SK-N-SH (cell line): ENCODE measurements around the gene ZMYND8. TPM values are rescaled to one million over a fixed set of nuclear protein-coding genes. Genes with fewer than 3 reads are reported as not detected.
"Not testable (repeated sequence)": the region's sequence is repeated elsewhere in the genome, so short reads cannot be mapped to it uniquely, and the experiment has no call there.

Source experiments
- CTCF ChIA-PET: fragments of 300-600, 350-600 bp; formaldehyde crosslinking; extraction: SDS; loops from one replicate; lab custom pipeline; 2021; lab: Yijun Ruan, JAX
- POLR2A ChIA-PET: fragments of 350-600 bp; sonication (Branson Sonifier 250); formaldehyde crosslinking; extraction: SDS; loops from one replicate; lab custom pipeline; 2020; ENCODE audit warnings: antibody characterized with exemption, inconsistent platforms; lab: Yijun Ruan, JAX
- DNase-seq: peaks from one replicate; pipeline ENCODE4 v3.0.0; 2012
- H2AFZ ChIP-seq: fragments of 200-600 bp; sonication (generic); 2 replicates; pipeline ENCODE4 v1.8.1; 2016; ENCODE audit warnings: antibody characterized with exemption, mild to moderate bottlenecking, low read depth
- H3F3A ChIP-seq: fragments of 200-600 bp; sonication (generic); replicated peaks from 2 replicates; pipeline ENCODE3; 2016; ENCODE audit warnings: antibody characterized with exemption, mild to moderate bottlenecking; ENCODE audit not compliant: insufficient read depth
- H3K27ac ChIP-seq, 2 experiments: fragments of 200-500 bp in 1 of 2; fragments of 200-600 bp in 1 of 2; sonication (Bioruptor generic) in 1 of 2; sonication (generic), shearing (Covaris generic) in 1 of 2; 2 replicates each; pipeline versions ENCODE4 v1.5.1 to v1.6.1; 2014 to 2016; ENCODE audit warnings: low read depth in 2 of 2, inconsistent platforms in 1 of 2, low read length in 1 of 2, mild to moderate bottlenecking in 1 of 2, mixed read lengths in 1 of 2
- H3K27me3 ChIP-seq: fragments of 200-600 bp; sonication (generic), shearing (Covaris generic); 2 replicates; pipeline ENCODE4 v1.6.1; 2016; ENCODE audit warnings: mixed run types; ENCODE audit not compliant: insufficient read depth
- H3K36me3 ChIP-seq, 2 experiments: fragments of 200-500 bp in 1 of 2; fragments of 200-600 bp in 1 of 2; sonication (Bioruptor generic) in 1 of 2; sonication (generic) in 1 of 2; replicated peaks in 1 of 2; 2 replicates each; pipeline versions ENCODE3 to v1.5.1; 2014 to 2016; ENCODE audit warnings: low read length in 1 of 2, mild to moderate bottlenecking in 1 of 2; ENCODE audit not compliant: insufficient read depth in 2 of 2, control insufficient read depth in 1 of 2
- H3K4me1 ChIP-seq, 2 experiments: fragments of 200-500 bp in 1 of 2; fragments of 200-600 bp in 1 of 2; sonication (Bioruptor generic) in 1 of 2; sonication (generic), shearing (Covaris generic) in 1 of 2; 2 replicates each; pipeline versions ENCODE4 v1.5.1 to v1.6.1; 2014 to 2016; ENCODE audit warnings: low read depth in 1 of 2, low read length in 1 of 2, mixed run types in 1 of 2; ENCODE audit not compliant: insufficient read depth in 2 of 2, control insufficient read depth in 1 of 2
- H3K4me2 ChIP-seq: fragments of 200-600 bp; sonication (generic), shearing (Covaris generic); 2 replicates; pipeline ENCODE4 v1.6.1; 2017; ENCODE audit warnings: mixed run types
- H3K4me3 ChIP-seq, 2 experiments: fragments of 200-500 bp in 1 of 2; fragments of 200-600 bp in 1 of 2; sonication (Bioruptor generic) in 1 of 2; sonication (generic), shearing (Covaris generic) in 1 of 2; 2 replicates each; pipeline versions ENCODE4 v1.5.1 to v1.8.1; 2014 to 2016; ENCODE audit warnings: low read depth in 2 of 2, inconsistent platforms in 1 of 2, low read length in 1 of 2, mild to moderate bottlenecking in 1 of 2, mixed read lengths in 1 of 2, moderate library complexity in 1 of 2
- H3K79me2 ChIP-seq: fragments of 200-600 bp; sonication (generic); 2 replicates; pipeline ENCODE4 v1.8.1; 2017; ENCODE audit warnings: mild to moderate bottlenecking; ENCODE audit not compliant: insufficient read depth
- H3K9ac ChIP-seq: fragments of 200-600 bp; sonication (generic); 2 replicates; pipeline ENCODE4 v1.6.1; 2017; ENCODE audit warnings: mixed run types
- H3K9me2 ChIP-seq: fragments of 200-600 bp; sonication (generic); 2 replicates; pipeline ENCODE4 v1.6.1; 2017; ENCODE audit warnings: mixed run types
- H3K9me3 ChIP-seq: fragments of 200-600 bp; sonication (generic); 2 replicates; pipeline ENCODE4 v1.6.1; 2017; ENCODE audit warnings: mixed run types, mild to moderate bottlenecking, moderate library complexity
- H4K20me1 ChIP-seq: fragments of 200-600 bp; sonication (generic); 2 replicates; pipeline ENCODE4 v1.6.1; 2017; ENCODE audit warnings: mild to moderate bottlenecking, mixed run types; ENCODE audit not compliant: insufficient read depth
- CHD2 ChIP-seq: fragments of 150-350 bp; IDR thresholded peaks from 2 replicates; pipeline ENCODE4 v1.6.1; 2018; ENCODE audit warnings: low read length; ENCODE audit not compliant: partially characterized antibody
- ELF1 ChIP-seq: IDR thresholded peaks from 2 replicates; pipeline ENCODE4 v1.4.0; 2012
- EP300 ChIP-seq, 2 experiments: IDR thresholded peaks; 2 replicates each; pipeline versions ENCODE4 v1.4.0 to v1.6.1; 2012; ENCODE audit warnings: borderline replicate concordance in 1 of 2, low read depth in 1 of 2, low read length in 1 of 2
- FOSL2 ChIP-seq: IDR thresholded peaks from 2 replicates; pipeline ENCODE4 v1.4.0; 2012; ENCODE audit warnings: low read depth, mild to moderate bottlenecking, moderate library complexity, borderline replicate concordance
- FOXM1 ChIP-seq: IDR thresholded peaks from 2 replicates; pipeline ENCODE4 v1.4.0; 2012; ENCODE audit warnings: low read depth, mild to moderate bottlenecking
- GABPA ChIP-seq: IDR thresholded peaks from 2 replicates; pipeline ENCODE4 v1.4.0; 2012; ENCODE audit warnings: low read depth, mild to moderate bottlenecking
- GATA2 ChIP-seq: sonication (generic); formaldehyde crosslinking; IDR thresholded peaks from 2 replicates; pipeline ENCODE4 v1.5.0; 2020; ENCODE audit warnings: mild to moderate bottlenecking, missing genetic modification reagents
- MEF2A ChIP-seq: IDR thresholded peaks from 2 replicates; pipeline ENCODE4 v1.4.0; 2012; ENCODE audit warnings: low read depth, borderline replicate concordance
- NFIC ChIP-seq: IDR thresholded peaks from 2 replicates; pipeline ENCODE4 v1.4.0; 2012; ENCODE audit warnings: borderline replicate concordance
- NRF1 ChIP-seq: IDR thresholded peaks from 2 replicates; pipeline ENCODE4 v1.6.1; 2012; ENCODE audit warnings: low read depth, mild to moderate bottlenecking, low read length
- RCOR1 ChIP-seq: fragments of 150-350 bp; IDR thresholded peaks from 2 replicates; pipeline ENCODE4 v1.6.1; 2017; ENCODE audit warnings: antibody characterized with exemption, low read length
- RXRA ChIP-seq: IDR thresholded peaks from 2 replicates; pipeline ENCODE4 v1.4.0; 2012; ENCODE audit warnings: low read depth, mild to moderate bottlenecking, borderline replicate concordance
- SIN3A ChIP-seq: IDR thresholded peaks from 2 replicates; pipeline ENCODE4 v1.6.1; 2012; ENCODE audit warnings: low read depth, mild to moderate bottlenecking, low read length, moderate library complexity, borderline replicate concordance
- TEAD4 ChIP-seq: IDR thresholded peaks from 2 replicates; pipeline ENCODE4 v1.4.0; 2012; ENCODE audit warnings: mild to moderate bottlenecking, borderline replicate concordance; ENCODE audit not compliant: insufficient read depth
- YY1 ChIP-seq: IDR thresholded peaks from 2 replicates; pipeline ENCODE4 v1.4.0; 2012; ENCODE audit warnings: low read depth, mild to moderate bottlenecking
- WGBS: methylation state at CpG from one replicate; pipeline ENCODE4 v1.1.6; 2017; ENCODE audit warnings: low lambda C conversion rate; 5-methylcytosine and 5-hydroxymethylcytosine counted together
- polyA plus RNA-seq, 3 experiments: library from polyadenylated mRNA; depleted of rRNA; stranded (reverse); fragments of >200 nt; gene quantifications; 2 replicates each; pipeline ENCODE4 v1.2.3, GENCODE V29; 2012
- TF ChIP-seq, protein P1 (sequence below): IDR thresholded peaks from 2 replicates; pipeline ENCODE4 v1.4.0; 2012; ENCODE audit warnings: low read depth, borderline replicate concordance
- TF ChIP-seq, protein P2 (sequence below): IDR thresholded peaks from 2 replicates; pipeline ENCODE4 v1.4.0; 2012; ENCODE audit warnings: low read depth
- TF ChIP-seq, protein P3 (sequence below): IDR thresholded peaks from 2 replicates; pipeline ENCODE4 v1.4.0; 2012; ENCODE audit warnings: low read depth, borderline replicate concordance
- TF ChIP-seq, protein P4 (sequence below): IDR thresholded peaks from 2 replicates; pipeline ENCODE4; 2012
- TF ChIP-seq, protein P5 (sequence below): fragments of 150-350 bp; IDR thresholded peaks from 2 replicates; pipeline ENCODE4 v1.6.1; 2016; ENCODE audit warnings: mild to moderate bottlenecking, low read depth, low read length

ZMYND8 gene
- polyA plus RNA-seq, 1 of the 3 experiments (the other 2 are of a cell fraction) = 25.3 TPM

DNA sequence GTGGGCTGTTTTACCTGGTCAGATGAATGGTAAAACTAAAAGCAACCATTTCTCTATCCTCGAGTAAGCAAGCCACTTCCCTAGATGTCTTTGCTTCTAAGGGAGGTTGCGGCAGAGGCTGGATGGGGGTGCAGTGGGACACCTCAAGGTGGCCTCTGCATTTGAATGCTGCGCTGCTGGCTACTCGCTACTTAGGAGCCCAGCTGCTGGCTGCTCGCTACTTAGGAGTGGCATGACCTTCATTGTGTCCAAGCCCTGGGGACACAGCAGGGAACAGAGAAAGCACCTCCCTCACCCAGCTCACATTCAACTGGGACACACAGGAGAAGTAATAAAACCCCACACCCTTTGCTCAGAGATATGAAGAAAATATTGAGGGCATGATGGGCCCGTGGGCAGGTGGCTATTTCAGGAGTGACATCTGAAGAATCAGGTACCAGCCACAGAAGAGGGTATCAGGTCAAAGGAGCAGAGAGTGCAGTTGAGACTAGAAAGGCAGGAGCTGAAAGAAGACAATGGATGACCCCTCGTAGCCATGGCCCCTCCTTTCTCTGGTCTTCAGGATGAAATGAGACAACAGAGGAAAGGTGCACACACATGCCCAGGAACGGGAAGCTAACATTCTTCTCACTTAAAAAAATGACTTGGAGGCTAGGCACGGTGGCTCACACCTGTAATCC lies 149.4 kb downstream of the ZMYND8 start:
- Histone ChIP-seq H4K20me1 (no peaks in the 10 kb centered on the region), H3K9me2 (no peaks in the 10 kb centered on the region), H3K27me3 (no peaks in the 10 kb centered on the region), H3K9ac (no peak overlapping the region), H3F3A (peaks cover 5% of the 10 kb centered on the region), H3K79me2 (no peaks in the 10 kb centered on the region), H3K9me3 (no peaks in the 10 kb centered on the region), H3K4me3 (no peak overlapping the region), H3K36me3 (peaks cover 22 to 34% of the 10 kb centered on the region in 2 experiments), H3K4me1 (peaks cover 0 to 3% of the 10 kb centered on the region in 2 experiments; a peak in 1 of 4 replicates), H3K4me2 (no peak overlapping the region), H3K27ac (no peak overlapping the region), H2AFZ (no peak overlapping the region)
- TF ChIP-seq GATA2 (CRISPR knock-in tag) = no peak
- TF ChIP-seq MEF2A = no peak
- TF ChIP-seq RCOR1 = no peak
- TF ChIP-seq YY1 = no peak
- TF ChIP-seq NFIC = no peak
- TF ChIP-seq CHD2 = no peak
- TF ChIP-seq, protein P1, sequence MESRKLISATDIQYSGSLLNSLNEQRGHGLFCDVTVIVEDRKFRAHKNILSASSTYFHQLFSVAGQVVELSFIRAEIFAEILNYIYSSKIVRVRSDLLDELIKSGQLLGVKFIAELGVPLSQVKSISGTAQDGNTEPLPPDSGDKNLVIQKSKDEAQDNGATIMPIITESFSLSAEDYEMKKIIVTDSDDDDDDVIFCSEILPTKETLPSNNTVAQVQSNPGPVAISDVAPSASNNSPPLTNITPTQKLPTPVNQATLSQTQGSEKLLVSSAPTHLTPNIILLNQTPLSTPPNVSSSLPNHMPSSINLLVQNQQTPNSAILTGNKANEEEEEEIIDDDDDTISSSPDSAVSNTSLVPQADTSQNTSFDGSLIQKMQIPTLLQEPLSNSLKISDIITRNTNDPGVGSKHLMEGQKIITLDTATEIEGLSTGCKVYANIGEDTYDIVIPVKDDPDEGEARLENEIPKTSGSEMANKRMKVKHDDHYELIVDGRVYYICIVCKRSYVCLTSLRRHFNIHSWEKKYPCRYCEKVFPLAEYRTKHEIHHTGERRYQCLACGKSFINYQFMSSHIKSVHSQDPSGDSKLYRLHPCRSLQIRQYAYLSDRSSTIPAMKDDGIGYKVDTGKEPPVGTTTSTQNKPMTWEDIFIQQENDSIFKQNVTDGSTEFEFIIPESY = no peak
- no peak for TF ChIP-seq NRF1
- TF ChIP-seq EP300 (IDR thresholded peaks at IDR 0.05; ENCODE audit: borderline replicate concordance in 1 of 2, low read depth in 1 of 2, low read length in 1 of 2) = no peak
- no peak for TF ChIP-seq RXRA
- TF ChIP-seq, protein P2, sequence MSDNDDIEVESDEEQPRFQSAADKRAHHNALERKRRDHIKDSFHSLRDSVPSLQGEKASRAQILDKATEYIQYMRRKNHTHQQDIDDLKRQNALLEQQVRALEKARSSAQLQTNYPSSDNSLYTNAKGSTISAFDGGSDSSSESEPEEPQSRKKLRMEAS = no peak
- no peak for TF ChIP-seq GABPA
- TF ChIP-seq TEAD4 = no peak
- TF ChIP-seq, protein P3, sequence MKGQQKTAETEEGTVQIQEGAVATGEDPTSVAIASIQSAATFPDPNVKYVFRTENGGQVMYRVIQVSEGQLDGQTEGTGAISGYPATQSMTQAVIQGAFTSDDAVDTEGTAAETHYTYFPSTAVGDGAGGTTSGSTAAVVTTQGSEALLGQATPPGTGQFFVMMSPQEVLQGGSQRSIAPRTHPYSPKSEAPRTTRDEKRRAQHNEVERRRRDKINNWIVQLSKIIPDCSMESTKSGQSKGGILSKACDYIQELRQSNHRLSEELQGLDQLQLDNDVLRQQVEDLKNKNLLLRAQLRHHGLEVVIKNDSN = no peak
- no peak for TF ChIP-seq ELF1
- TF ChIP-seq, protein P4, sequence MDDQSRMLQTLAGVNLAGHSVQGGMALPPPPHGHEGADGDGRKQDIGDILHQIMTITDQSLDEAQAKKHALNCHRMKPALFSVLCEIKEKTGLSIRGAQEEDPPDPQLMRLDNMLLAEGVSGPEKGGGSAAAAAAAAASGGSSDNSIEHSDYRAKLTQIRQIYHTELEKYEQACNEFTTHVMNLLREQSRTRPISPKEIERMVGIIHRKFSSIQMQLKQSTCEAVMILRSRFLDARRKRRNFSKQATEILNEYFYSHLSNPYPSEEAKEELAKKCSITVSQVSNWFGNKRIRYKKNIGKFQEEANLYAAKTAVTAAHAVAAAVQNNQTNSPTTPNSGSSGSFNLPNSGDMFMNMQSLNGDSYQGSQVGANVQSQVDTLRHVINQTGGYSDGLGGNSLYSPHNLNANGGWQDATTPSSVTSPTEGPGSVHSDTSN = no peak
- TF ChIP-seq FOXM1 = no peak
- TF ChIP-seq SIN3A = no peak
- TF ChIP-seq FOSL2 = no peak
- TF ChIP-seq, protein P5, sequence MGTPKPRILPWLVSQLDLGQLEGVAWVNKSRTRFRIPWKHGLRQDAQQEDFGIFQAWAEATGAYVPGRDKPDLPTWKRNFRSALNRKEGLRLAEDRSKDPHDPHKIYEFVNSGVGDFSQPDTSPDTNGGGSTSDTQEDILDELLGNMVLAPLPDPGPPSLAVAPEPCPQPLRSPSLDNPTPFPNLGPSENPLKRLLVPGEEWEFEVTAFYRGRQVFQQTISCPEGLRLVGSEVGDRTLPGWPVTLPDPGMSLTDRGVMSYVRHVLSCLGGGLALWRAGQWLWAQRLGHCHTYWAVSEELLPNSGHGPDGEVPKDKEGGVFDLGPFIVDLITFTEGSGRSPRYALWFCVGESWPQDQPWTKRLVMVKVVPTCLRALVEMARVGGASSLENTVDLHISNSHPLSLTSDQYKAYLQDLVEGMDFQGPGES = no peak
- WGBS = 93% methylated on average over 7 of the region's 9 CpGs
- no peak for DNase-seq
- ChIA-PET POLR2A (no interaction called here), CTCF (interaction anchor here (1.0 to 16.2 kb wide), 8 partner anchors 11 to 414 kb away, joined by 4 to 323 read pairs (median 10); no protein-coding TSS in a partner anchor)

DNA sequence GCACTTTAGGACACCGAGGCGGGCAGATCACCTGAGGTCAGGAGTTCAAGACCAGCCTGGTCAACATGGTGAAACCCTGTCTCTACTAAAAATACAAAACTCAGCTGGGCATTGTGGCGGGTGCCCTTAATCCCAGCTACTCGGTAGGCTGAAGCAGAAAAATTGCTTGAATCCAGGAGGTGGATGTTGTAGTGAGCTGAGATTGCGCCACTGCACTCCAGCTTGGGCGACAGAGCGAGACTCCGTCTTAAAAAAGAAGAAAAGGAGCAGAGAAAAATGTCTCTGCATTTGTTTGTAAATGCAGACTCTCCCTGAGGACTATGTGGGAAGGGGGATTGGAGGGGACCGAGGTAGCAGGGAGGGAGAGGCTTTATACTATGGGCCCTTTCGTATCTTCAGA lies 149.9 kb downstream of the ZMYND8 start:
- H3K27ac ChIP-seq, POLR2A ChIA-PET: not testable (repeated sequence)

More for the DNA sequence above, 149.9 kb downstream of the ZMYND8 start:
- not testable (repeated sequence) for H3K9me3 ChIP-seq, H3K9ac ChIP-seq, H3K79me2 ChIP-seq, H3F3A ChIP-seq, H3K4me3 ChIP-seq, DNase-seq, H4K20me1 ChIP-seq, H3K4me1 ChIP-seq, H3K9me2 ChIP-seq, H3K4me2 ChIP-seq, H3K27me3 ChIP-seq, H2AFZ ChIP-seq
- 95% methylated on average over 10 of the region's 10 CpGs for WGBS
- H3K36me3 ChIP-seq = peaks cover 18 to 29% of the 10 kb centered on the region in 2 experiments
- CTCF ChIA-PET = interaction anchor here (0.9 to 16.2 kb wide), 19 partner anchors 10 to 415 kb away, joined by 3 to 323 read pairs (median 5); no protein-coding TSS in a partner anchor
